Measurements from ENCODE around the gene ATP5MC3.

GRCh38 chr2:175183674-175184073 is 2.2 kb upstream of the ATP5MC3 start:
- TF ChIP-seq CTCF (IDR thresholded peaks at IDR 0.05) (no peak), POLR2A (IDR thresholded peaks at IDR 0.05) (no peak)

All from testis (tissue), 2 donors.